Trophoblast cell (in vitro differentiated cells and primary cell): ENCODE measurements around the gene RTN4.

ENCODE experiments used
- DNase-seq, 2 donors: peaks; one replicate each; pipeline ENCODE4 v3.0.0-alpha.2; 2016
- H2AFZ ChIP-seq: 2 replicates; pipeline ENCODE4 v1.6.1; 2013; ENCODE audit warnings: low read length, moderate library complexity, mild to moderate bottlenecking; ENCODE audit not compliant: insufficient read depth, poor library complexity
- H2AK5ac ChIP-seq: 2 replicates; pipeline ENCODE4 v1.6.1; 2013; ENCODE audit warnings: mild to moderate bottlenecking, low read length
- H2BK120ac ChIP-seq: 2 replicates; pipeline ENCODE4 v1.6.1; 2013; ENCODE audit warnings: low read length, mild to moderate bottlenecking, moderate library complexity; ENCODE audit not compliant: insufficient read depth, poor library complexity
- H2BK12ac ChIP-seq: 2 replicates; pipeline ENCODE4 v1.6.1; 2013; ENCODE audit warnings: mild to moderate bottlenecking, low read length, moderate library complexity
- H2BK5ac ChIP-seq: 2 replicates; pipeline ENCODE4 v1.6.1; 2013; ENCODE audit warnings: low read length, low read depth, moderate library complexity, mild to moderate bottlenecking; ENCODE audit not compliant: poor library complexity
- H3K14ac ChIP-seq: 2 replicates; pipeline ENCODE4 v1.6.1; 2013; ENCODE audit warnings: mild to moderate bottlenecking, low read length
- H3K18ac ChIP-seq: 2 replicates; pipeline ENCODE4 v1.6.1; 2013; ENCODE audit warnings: mild to moderate bottlenecking, low read length
- H3K23ac ChIP-seq: 2 replicates; pipeline ENCODE4 v1.6.1; 2013; ENCODE audit warnings: low read length
- H3K27ac ChIP-seq: 2 replicates; pipeline ENCODE4 v1.5.1; 2013; ENCODE audit warnings: low read depth, mild to moderate bottlenecking, inconsistent platforms, low read length, moderate library complexity
- H3K27me3 ChIP-seq: 2 replicates; pipeline ENCODE4 v1.6.1; 2013; ENCODE audit warnings: inconsistent platforms, mild to moderate bottlenecking, low read length, moderate library complexity; ENCODE audit not compliant: insufficient read depth
- H3K36me3 ChIP-seq, 2 experiments: 1 replicate in 1 of 2; 2 replicates in 1 of 2; pipeline ENCODE4 v1.6.1; 2013; ENCODE audit warnings: low read length in 2 of 2, mild to moderate bottlenecking in 2 of 2, moderate library complexity in 1 of 2; ENCODE audit not compliant: insufficient read depth in 2 of 2, control insufficient read depth in 1 of 2
- H3K4ac ChIP-seq: 2 replicates; pipeline ENCODE4 v1.6.1; 2013; ENCODE audit warnings: low read depth, mild to moderate bottlenecking, low read length, moderate library complexity
- H3K4me1 ChIP-seq, 2 experiments: 1 replicate in 1 of 2; 2 replicates in 1 of 2; pipeline ENCODE4 v1.6.1; 2013; ENCODE audit warnings: low read length in 2 of 2, mild to moderate bottlenecking in 2 of 2, moderate library complexity in 1 of 2; ENCODE audit not compliant: insufficient read depth in 2 of 2, control insufficient read depth in 1 of 2
- H3K4me2 ChIP-seq: 2 replicates; pipeline ENCODE4 v1.6.1; 2013; ENCODE audit warnings: inconsistent platforms, mild to moderate bottlenecking, low read length, moderate library complexity
- H3K4me3 ChIP-seq: 2 replicates; pipeline ENCODE4 v1.5.1; 2013; ENCODE audit warnings: mild to moderate bottlenecking, low read depth, low read length, inconsistent platforms
- H3K79me1 ChIP-seq: one replicate; pipeline ENCODE4 v1.6.1; 2013; ENCODE audit warnings: low read length
- H3K79me2 ChIP-seq: 2 replicates; pipeline ENCODE4 v1.6.1; 2013; ENCODE audit warnings: low read length, mild to moderate bottlenecking; ENCODE audit not compliant: control insufficient read depth, insufficient read depth, poor library complexity
- H3K9ac ChIP-seq: 2 replicates; pipeline ENCODE4 v1.6.1; 2013; ENCODE audit warnings: mild to moderate bottlenecking, low read length
- H3K9me3 ChIP-seq: 2 replicates; pipeline ENCODE4 v1.6.1; 2013; ENCODE audit warnings: low read depth, mild to moderate bottlenecking, control low read depth, inconsistent platforms, low read length; ENCODE audit not compliant: insufficient read depth
- H4K12ac ChIP-seq: 2 replicates; pipeline ENCODE4 v1.6.1; 2013; ENCODE audit warnings: low read depth, mild to moderate bottlenecking, low read length, moderate library complexity
- H4K8ac ChIP-seq: 2 replicates; pipeline ENCODE4 v1.6.1; 2013; ENCODE audit warnings: low read depth, mild to moderate bottlenecking, low read length, moderate library complexity
- H4K91ac ChIP-seq: one replicate; pipeline ENCODE4 v1.6.1; 2013; ENCODE audit warnings: low read depth, mild to moderate bottlenecking, low read length, moderate library complexity
- WGBS: extraction: QIAGEN DNeasy Blood & Tissue Kit; methylation state at CpG from one replicate; pipeline ENCODE4 v1.1.7; 2013; ENCODE audit warnings: missing lambda C conversion rate; ENCODE audit not compliant: insufficient read length, insufficient coverage; ENCODE audit errors: extremely low coverage; 5-methylcytosine and 5-hydroxymethylcytosine counted together

The RTN4 gene

DNA sequence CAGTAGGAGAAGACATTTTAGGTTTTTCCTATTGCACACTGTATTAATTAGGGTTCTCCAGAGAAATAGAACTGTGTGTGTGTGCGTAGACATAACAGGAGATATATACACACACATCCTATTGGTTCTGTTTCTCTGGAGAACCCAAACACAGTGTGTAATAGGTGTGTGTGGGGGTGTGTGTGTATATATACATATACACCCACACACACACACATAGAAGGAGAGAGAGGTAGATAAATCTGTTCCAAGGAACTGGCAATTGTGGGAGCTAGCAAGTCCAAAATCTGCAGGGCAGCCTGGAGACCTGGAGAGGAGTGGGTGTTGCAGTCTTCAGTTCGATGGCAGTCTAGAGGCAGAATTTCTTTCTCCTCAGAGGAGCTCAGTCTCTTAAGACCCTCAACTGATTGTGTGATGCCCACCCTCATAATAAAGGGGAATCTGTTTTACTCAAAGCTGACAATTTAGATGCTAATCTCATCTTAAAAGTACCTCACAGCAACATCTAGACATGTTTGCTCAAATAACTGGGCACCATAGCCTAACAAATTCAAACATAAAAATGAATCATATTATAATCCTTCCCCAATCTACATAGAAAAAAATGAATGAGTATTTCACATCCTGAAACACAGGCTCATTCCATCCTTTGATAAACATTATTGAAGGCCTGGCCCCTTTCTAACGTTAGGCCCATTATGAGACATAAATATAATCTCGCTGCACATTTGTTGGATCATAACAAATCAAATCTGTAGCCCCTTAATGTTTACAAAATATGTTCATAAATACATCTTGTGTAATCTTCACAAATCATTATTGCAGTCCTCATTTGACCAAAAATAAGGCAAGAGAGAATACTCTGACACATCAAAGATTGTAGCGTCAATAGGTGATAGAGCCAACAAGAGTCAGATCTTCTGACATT, 35.1 kb upstream of the RTN4 start:
- Histone ChIP-seq H3K14ac (no peak overlapping the region), H3K79me1 (no peaks in the 10 kb centered on the region), H4K91ac (no peak overlapping the region), H3K18ac (no peak overlapping the region), H3K9ac (no peak overlapping the region), H3K4me2 (no peak overlapping the region), H2BK5ac (no peak overlapping the region), H2BK12ac (no peak overlapping the region), H3K4me1 (no peaks in the 10 kb centered on the region), H3K9me3 (no peaks in the 10 kb centered on the region), H2AK5ac (no peak overlapping the region), H3K27me3 (no peaks in the 10 kb centered on the region), H3K4me3 (no peak overlapping the region), H3K23ac (no peak overlapping the region), H3K27ac (no peak overlapping the region), H3K36me3 (no peaks in the 10 kb centered on the region), H3K79me2 (no peaks in the 10 kb centered on the region), H2BK120ac (no peak overlapping the region), H2AFZ (no peak overlapping the region), H3K4ac (no peak overlapping the region), H4K12ac (no peak overlapping the region), H4K8ac (no peak overlapping the region)
- DNase-seq: no peak
- no CpG with 5 or more reads among the region's 5 CpGs for WGBS

DNA sequence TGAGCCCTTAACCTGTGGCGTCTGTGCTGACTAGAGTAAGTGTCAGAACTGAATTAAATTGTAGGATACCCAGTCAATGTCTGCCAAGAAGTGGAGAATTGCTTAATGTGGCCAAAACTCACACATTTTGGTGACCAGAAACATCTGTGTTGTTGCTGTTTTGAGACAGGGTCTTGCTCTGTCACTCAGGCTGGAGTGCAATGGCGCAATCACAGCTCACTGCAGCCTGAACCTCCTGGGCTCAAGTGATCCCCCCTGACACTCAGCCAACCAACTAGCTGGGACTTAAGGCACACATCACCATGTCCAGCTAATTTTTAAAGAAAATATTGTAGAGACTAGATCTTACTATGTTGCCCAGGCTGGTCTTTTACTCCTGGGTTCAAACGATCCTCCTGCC, 34.4 kb upstream of the RTN4 start:
- H3K9ac ChIP-seq: no peak overlapping the region
- no peak overlapping the region for H3K4me2 ChIP-seq
- WGBS: no CpG with 5 or more reads among the region's 3 CpGs
- no peaks in the 10 kb centered on the region for H3K36me3 ChIP-seq
- no peak overlapping the region for H3K27ac ChIP-seq
- no peak overlapping the region for H3K4ac ChIP-seq
- no peak overlapping the region for H3K14ac ChIP-seq
- H4K91ac ChIP-seq: no peak overlapping the region
- H3K18ac ChIP-seq: no peak overlapping the region
- no peaks in the 10 kb centered on the region for H3K27me3 ChIP-seq
- H3K79me1 ChIP-seq: no peaks in the 10 kb centered on the region
- H4K12ac ChIP-seq: no peak overlapping the region
- no peak overlapping the region for H3K4me3 ChIP-seq
- H3K9me3 ChIP-seq: no peaks in the 10 kb centered on the region
- no peaks in the 10 kb centered on the region for H3K4me1 ChIP-seq
- no peak overlapping the region for H2BK12ac ChIP-seq
- H4K8ac ChIP-seq: no peak overlapping the region
- no peak for DNase-seq
- H3K23ac ChIP-seq: no peak overlapping the region
- H2BK5ac ChIP-seq: no peak overlapping the region
- H2BK120ac ChIP-seq: no peak overlapping the region
- H3K79me2 ChIP-seq: no peaks in the 10 kb centered on the region
- no peak overlapping the region for H2AK5ac ChIP-seq
- H2AFZ ChIP-seq: no peak overlapping the region

DNA sequence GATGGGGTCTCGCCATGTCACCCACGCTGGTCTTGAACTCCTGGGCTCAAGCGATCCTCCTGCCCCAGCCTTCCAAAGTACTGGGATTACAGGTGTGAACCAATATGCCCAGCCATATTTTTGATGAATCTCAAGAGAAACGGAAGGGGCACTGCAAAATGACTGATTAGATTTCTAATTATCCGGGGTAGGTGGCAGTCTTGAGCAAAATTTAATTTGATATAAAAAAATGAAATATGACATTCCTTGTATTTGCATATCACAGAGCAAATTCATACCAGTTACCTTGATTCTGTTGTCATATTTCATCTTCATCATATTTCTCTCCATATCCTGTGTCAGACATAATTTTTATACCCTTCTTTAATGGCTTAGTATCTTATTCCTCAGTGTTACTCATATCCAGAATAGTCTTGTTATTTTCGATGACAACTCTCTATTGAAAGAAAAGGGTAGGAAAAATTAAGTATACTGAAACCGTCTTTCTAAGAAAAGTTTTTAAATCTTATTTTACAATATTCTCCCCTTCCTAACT, 30.0 kb upstream of the RTN4 start:
- no peak overlapping the region for H2BK120ac ChIP-seq
- no peak overlapping the region for H4K91ac ChIP-seq
- no CpG with 5 or more reads among the region's 7 CpGs for WGBS
- H3K4me1 ChIP-seq: no peaks in the 10 kb centered on the region
- H2AFZ ChIP-seq: no peak overlapping the region
- no peak overlapping the region for H3K4ac ChIP-seq
- H2BK12ac ChIP-seq: no peak overlapping the region
- no peaks in the 10 kb centered on the region for H3K27me3 ChIP-seq
- H3K4me2 ChIP-seq: no peak overlapping the region
- no peak overlapping the region for H3K27ac ChIP-seq
- H4K12ac ChIP-seq: no peak overlapping the region
- no peak overlapping the region for H4K8ac ChIP-seq
- H3K79me2 ChIP-seq: no peaks in the 10 kb centered on the region
- no peak overlapping the region for H3K14ac ChIP-seq
- no peak overlapping the region for H3K18ac ChIP-seq
- no peak overlapping the region for H3K9ac ChIP-seq
- no peak overlapping the region for H2AK5ac ChIP-seq
- no peak for DNase-seq
- no peaks in the 10 kb centered on the region for H3K9me3 ChIP-seq
- H3K79me1 ChIP-seq: no peaks in the 10 kb centered on the region
- no peak overlapping the region for H3K23ac ChIP-seq
- H2BK5ac ChIP-seq: no peak overlapping the region
- H3K36me3 ChIP-seq: no peaks in the 10 kb centered on the region
- no peak overlapping the region for H3K4me3 ChIP-seq

DNA sequence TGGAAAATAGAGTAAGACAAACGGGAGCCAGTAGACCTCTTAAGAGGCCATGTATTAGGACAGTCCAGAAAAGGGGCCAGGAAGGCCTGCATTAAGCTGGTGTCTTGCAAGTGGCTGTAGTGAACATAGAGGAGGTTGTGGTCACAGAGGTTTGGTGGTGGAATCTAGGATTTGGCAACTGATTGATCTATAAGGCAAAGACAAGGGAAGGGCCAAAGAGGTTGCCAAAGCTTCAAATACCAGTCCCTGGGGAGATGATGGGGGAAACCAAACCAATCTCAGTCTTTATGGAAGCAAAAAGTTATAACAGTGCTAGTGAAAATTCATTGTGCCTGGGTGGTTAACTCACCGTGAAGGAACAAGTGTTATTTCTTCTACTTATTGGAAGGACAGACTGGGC, 28.7 kb upstream of the RTN4 start:
- no peak overlapping the region for H4K8ac ChIP-seq
- no peak overlapping the region for H2BK5ac ChIP-seq
- H3K14ac ChIP-seq: no peak overlapping the region
- H3K36me3 ChIP-seq: no peaks in the 10 kb centered on the region
- H2BK12ac ChIP-seq: no peak overlapping the region
- H3K4me3 ChIP-seq: no peak overlapping the region
- no peak overlapping the region for H3K9ac ChIP-seq
- no peak overlapping the region for H3K4me2 ChIP-seq
- H3K4me1 ChIP-seq: no peaks in the 10 kb centered on the region
- H3K18ac ChIP-seq: no peak overlapping the region
- no CpG with 5 or more reads among the region's 2 CpGs for WGBS
- no peak overlapping the region for H3K27ac ChIP-seq
- H2BK120ac ChIP-seq: no peak overlapping the region
- no peak overlapping the region for H4K91ac ChIP-seq
- no peaks in the 10 kb centered on the region for H3K9me3 ChIP-seq
- no peak overlapping the region for H3K4ac ChIP-seq
- H4K12ac ChIP-seq: no peak overlapping the region
- H3K79me1 ChIP-seq: no peaks in the 10 kb centered on the region
- no peaks in the 10 kb centered on the region for H3K79me2 ChIP-seq
- DNase-seq: no peak
- no peak overlapping the region for H2AK5ac ChIP-seq
- H3K23ac ChIP-seq: no peak overlapping the region
- H3K27me3 ChIP-seq: no peaks in the 10 kb centered on the region
- H2AFZ ChIP-seq: no peak overlapping the region
